GM13977 (cell line): ENCODE data around the gene ZNF23.

Experiments
- DNase-seq: peaks from one replicate; pipeline ENCODE4 v3.0.0; 2012; ENCODE audit warnings: low spot score
- in situ Hi-C: fragments of 300-500 bp; cut with MboI; formaldehyde crosslinking; loops from one replicate; pipeline ENCODE4 v1.12.0; 2022; ENCODE audit warnings: low sequenced_read_pairs, low pct_unique_long_range_greater_than_20kb, mixed read lengths, inconsistent platforms; ENCODE audit not compliant: unreplicated experiment
- TF ChIP-seq, protein P1 (sequence below): IDR thresholded peaks from 2 replicates; pipeline ENCODE4 v1.5.1; 2012; ENCODE audit warnings: mild to moderate bottlenecking, control low read depth; ENCODE audit not compliant: insufficient read depth; ENCODE audit errors: extremely low read depth, missing control alignments

ZNF23 gene

DNA sequence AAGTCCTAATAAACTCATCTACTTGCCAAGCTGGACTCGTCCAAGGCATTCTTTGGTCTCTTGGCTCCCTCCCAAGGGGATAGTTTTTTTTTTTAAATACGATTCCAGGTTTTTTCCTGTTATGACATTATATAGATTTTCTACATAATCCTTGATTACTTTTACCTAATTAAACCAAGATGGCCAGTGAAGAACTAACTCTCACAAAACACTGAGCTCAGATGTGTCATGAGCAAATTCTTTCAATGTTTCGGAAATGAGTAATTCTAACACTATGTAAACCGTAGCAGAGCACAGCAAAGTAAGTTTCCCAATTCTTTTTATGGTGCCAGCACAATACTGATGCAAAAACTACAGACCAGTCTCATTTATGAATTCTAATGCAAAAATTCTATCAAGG is 1.8 kb downstream of the ZNF23 start:
- TF ChIP-seq, protein P1, sequence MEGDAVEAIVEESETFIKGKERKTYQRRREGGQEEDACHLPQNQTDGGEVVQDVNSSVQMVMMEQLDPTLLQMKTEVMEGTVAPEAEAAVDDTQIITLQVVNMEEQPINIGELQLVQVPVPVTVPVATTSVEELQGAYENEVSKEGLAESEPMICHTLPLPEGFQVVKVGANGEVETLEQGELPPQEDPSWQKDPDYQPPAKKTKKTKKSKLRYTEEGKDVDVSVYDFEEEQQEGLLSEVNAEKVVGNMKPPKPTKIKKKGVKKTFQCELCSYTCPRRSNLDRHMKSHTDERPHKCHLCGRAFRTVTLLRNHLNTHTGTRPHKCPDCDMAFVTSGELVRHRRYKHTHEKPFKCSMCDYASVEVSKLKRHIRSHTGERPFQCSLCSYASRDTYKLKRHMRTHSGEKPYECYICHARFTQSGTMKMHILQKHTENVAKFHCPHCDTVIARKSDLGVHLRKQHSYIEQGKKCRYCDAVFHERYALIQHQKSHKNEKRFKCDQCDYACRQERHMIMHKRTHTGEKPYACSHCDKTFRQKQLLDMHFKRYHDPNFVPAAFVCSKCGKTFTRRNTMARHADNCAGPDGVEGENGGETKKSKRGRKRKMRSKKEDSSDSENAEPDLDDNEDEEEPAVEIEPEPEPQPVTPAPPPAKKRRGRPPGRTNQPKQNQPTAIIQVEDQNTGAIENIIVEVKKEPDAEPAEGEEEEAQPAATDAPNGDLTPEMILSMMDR = no peak
- in situ Hi-C loops = no loop called here

DNA sequence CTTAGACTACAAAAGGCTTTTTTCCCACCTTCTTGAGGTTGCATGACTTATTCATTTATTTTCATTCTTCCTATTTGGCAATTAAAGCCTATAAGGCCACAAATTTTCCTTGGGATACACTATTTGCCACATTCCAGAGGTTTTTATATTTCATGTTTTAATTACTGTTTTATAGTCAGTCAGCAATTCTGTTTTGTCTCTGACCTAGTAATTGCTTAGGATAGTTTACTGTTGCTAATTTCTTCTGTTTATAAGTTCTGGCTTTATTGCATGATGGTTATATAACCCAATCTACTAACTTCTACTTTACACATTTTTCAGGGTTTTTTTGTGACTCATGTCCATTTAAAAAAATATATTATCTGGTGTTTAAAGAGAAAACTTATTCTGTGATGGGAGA is 2.5 kb downstream of the ZNF23 start:
- DNase-seq = no peak
- TF ChIP-seq, protein P1 = no peak
- in situ Hi-C loops = no loop called here

More for the DNA sequence above, 1.8 kb downstream of the ZNF23 start:
- no peak for DNase-seq

DNA sequence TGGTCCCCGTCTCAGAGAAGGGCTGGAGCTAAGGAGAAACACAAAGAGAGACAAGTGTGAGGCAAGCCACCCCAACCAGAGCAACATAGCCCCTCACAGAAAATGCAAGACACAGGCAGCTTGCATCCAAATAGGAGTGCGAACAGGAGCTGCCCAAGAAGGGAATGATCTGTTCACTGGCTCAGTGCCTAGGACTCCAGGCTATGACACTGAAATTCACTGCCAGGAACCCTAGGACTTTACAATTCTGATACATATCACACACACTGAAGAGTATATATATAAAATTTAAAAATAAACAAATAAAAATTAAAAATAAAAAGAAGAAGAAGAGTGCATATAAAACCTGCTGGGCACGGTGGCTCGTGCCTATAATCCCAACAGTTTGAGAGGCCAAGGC is 5.2 kb downstream of the ZNF23 start:
- TF ChIP-seq, protein P1 = no peak

DNA sequence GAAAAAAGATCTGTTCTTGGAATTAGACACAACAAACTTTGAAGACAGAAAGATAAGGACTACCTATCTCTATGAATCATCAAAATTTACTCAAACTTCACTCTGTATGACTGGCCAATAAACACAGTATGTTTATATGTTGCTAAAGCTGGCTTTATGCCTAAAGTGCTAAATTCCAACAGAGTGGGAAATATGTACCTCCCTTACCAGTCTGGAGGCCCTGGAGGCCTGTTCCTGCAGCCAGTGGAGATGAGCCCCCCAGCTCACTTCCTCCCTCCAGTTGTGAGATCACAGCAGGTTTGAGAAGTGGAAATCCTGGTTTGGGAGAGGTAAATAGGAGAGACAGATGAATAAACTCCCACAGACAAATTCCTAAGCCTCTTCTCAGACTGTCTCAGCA is 9.0 kb downstream of the ZNF23 start:
- DNase-seq = no peak
- TF ChIP-seq, protein P1 = no peak
- in situ Hi-C loops = no loop called here

More for the DNA sequence above, 5.2 kb downstream of the ZNF23 start:
- in situ Hi-C loops = no loop called here
- DNase-seq = no peak

DNA sequence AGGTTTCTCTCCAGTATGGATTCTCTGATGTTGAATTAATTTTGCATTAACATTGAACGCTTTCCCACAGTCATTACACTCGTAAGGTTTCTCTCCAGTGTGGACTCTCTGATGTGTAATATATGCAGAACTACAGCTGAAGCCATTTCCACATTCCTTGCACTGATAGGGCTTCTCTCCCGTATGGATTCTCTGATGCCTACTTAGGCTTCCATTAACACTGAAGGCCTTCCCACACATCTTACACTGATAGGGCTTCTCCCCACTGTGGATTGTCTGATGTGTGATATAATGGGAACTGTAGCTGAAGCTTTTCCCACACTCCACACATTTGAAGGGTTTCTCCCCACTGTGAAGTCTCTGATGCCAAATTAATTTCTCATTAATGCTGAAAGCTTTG is 13.0 kb downstream of the ZNF23 start:
- TF ChIP-seq, protein P1 = no peak
- no peak for DNase-seq
- in situ Hi-C loops = no loop called here

DNA sequence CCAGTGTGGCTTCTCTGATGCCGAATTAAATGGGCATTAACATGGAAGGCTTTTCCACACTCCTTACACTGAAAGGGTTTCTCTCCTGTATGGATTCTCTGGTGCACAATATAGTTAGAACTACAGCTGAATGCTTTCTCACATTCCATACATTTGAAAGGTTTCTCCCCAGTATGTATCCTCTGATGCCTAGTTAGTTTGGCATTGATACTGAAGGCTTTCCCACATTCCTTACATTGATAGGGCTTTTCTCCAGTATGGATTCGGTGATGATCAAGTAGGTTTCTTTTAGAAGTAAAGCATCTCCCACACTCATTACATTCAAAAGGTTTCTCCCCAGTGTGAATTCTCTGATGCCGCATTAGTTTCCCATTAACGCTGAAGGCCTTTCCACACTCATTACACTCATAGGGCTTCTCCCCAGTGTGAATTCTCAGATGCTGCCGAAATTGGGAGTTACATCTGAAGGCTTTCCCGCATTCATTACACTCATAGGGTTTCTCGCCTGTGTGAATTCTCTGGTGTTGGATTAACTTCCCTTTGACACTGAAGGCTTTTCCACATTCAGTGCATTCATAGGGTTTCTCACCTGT is 13.7 kb downstream of the ZNF23 start:
- TF ChIP-seq, protein P1 = no peak
- DNase-seq = no peak
- in situ Hi-C loops = no loop called here
